PC-9 (cell line): ENCODE results near the gene EPB42. TPM values are rescaled to one million over a fixed set of nuclear protein-coding genes. Genes with fewer than 3 reads are reported as not detected.
"Not testable (repeated sequence)": the region's sequence is repeated elsewhere in the genome, so short reads cannot be mapped to it uniquely, and the experiment has no call there.

Source experiments
- BruUV-seq: library from RNA; stranded (reverse); fragments of 400-500 nt; replicated peaks from 2 replicates; lab custom pipeline; 2021; lab: Mats Ljungman, UMichigan
- CTCF ChIA-PET: fragments of 300-600 bp; sonication (Branson Sonifier 250); formaldehyde crosslinking; loops from one replicate; lab custom pipeline; 2022; ENCODE audit warnings: antibody characterized with exemption; lab: Charles Lee
- POLR2A ChIA-PET: fragments of 300-600 bp; sonication (Branson Sonifier 250); formaldehyde crosslinking; loops from one replicate; lab custom pipeline; 2022; ENCODE audit warnings: antibody characterized with exemption; ENCODE audit not compliant: unreplicated experiment; lab: Charles Lee
- DNase-seq, 2 experiments: peaks; one replicate each; pipeline versions ENCODE4 v3.0.0 to v3.0.0-alpha.2; 2015 to 2022; ENCODE audit warnings: mixed read lengths in 1 of 2
- H2AFZ ChIP-seq: fragments of 200-600 bp; sonication (generic); 2 replicates; pipeline ENCODE4 v1.8.1; 2017; ENCODE audit warnings: antibody characterized with exemption
- H3F3A ChIP-seq: fragments of 200-600 bp; sonication (generic); 2 replicates; pipeline ENCODE4 v1.8.1; 2017; ENCODE audit warnings: antibody characterized with exemption, mild to moderate bottlenecking, low read depth; ENCODE audit not compliant: insufficient read depth
- H3K27ac ChIP-seq: fragments of 200-600 bp; sonication (generic); 2 replicates; pipeline ENCODE4 v1.6.1; 2016; ENCODE audit warnings: mixed run types
- H3K27me3 ChIP-seq: fragments of 200-600 bp; sonication (generic); 2 replicates; pipeline ENCODE4 v1.6.1; 2016; ENCODE audit warnings: low read depth, mixed run types; ENCODE audit not compliant: insufficient read depth
- H3K36me3 ChIP-seq: fragments of 200-600 bp; sonication (generic); 2 replicates; pipeline ENCODE4 v1.6.1; 2016; ENCODE audit warnings: low read depth, mixed run types
- H3K4me1 ChIP-seq: fragments of 200-600 bp; sonication (generic); replicated peaks from 2 replicates; pipeline ENCODE4 v1.6.1; 2016; ENCODE audit warnings: mixed run types; ENCODE audit not compliant: insufficient read depth
- H3K4me2 ChIP-seq: fragments of 200-600 bp; sonication (generic); 2 replicates; pipeline ENCODE4 v1.6.1; 2017; ENCODE audit warnings: mixed run types
- H3K4me3 ChIP-seq: fragments of 200-600 bp; sonication (generic); 2 replicates; pipeline ENCODE4 v1.6.1; 2016; ENCODE audit warnings: mixed run types
- H3K79me2 ChIP-seq: fragments of 200-600 bp; sonication (generic); 2 replicates; pipeline ENCODE4 v1.6.1; 2017; ENCODE audit warnings: low read depth, mixed run types
- H3K9me2 ChIP-seq: fragments of 200-600 bp; sonication (generic); 2 replicates; pipeline ENCODE4 v1.8.1; 2017; ENCODE audit warnings: mild to moderate bottlenecking; ENCODE audit not compliant: insufficient read depth
- H3K9me3 ChIP-seq: fragments of 200-600 bp; sonication (generic); 2 replicates; pipeline ENCODE4 v1.8.1; 2016; ENCODE audit warnings: low read depth; ENCODE audit not compliant: insufficient read depth
- H4K20me1 ChIP-seq: fragments of 200-600 bp; sonication (generic); 2 replicates; pipeline ENCODE4 v1.8.1; 2017; ENCODE audit not compliant: insufficient read depth
- CTCF ChIP-seq: fragments of 200-600 bp; sonication (generic); conservative IDR thresholded peaks from 2 replicates; pipeline ENCODE4 v1.6.1; 2017; ENCODE audit warnings: mixed run types, antibody characterized with exemption, mild to moderate bottlenecking, moderate library complexity
- EZH2 ChIP-seq: fragments of 200-600 bp; sonication (generic); IDR thresholded peaks from 2 replicates; pipeline ENCODE4 v1.8.0; 2017; ENCODE audit warnings: antibody characterized with exemption, low read depth
- intact Hi-C: fragments of 100-400 bp; cut with micrococcal nuclease; formaldehyde crosslinking; loops from one replicate; pipeline ENCODE4 v1.10.0; 2022; ENCODE audit not compliant: unreplicated experiment
- total RNA-seq: library from RNA; stranded (reverse); gene quantifications from 2 replicates; pipeline ENCODE4 v1.2.3, GENCODE V29; 2021

EPB42 gene
- total RNA-seq, 1 experiment from 2014 or later = not detected

GRCh38 chr15:43229977-43230376, 9.2 kb upstream of the EPB42 start:
- TF ChIP-seq CTCF (no peak), EZH2 (no peak)
- Histone ChIP-seq H3K9me2 (no peaks in the 10 kb centered on the region), H3K4me2 (peak overlapping the region; percentile 58), H3K9me3 (no peaks in the 10 kb centered on the region), H3F3A (peaks cover 27% of the 10 kb centered on the region), H3K4me3 (no peak overlapping the region), H3K27ac (peak overlapping the region; percentile 98), H2AFZ (no peak overlapping the region), H3K27me3 (no peaks in the 10 kb centered on the region), H3K36me3 (no peaks in the 10 kb centered on the region), H4K20me1 (no peaks in the 10 kb centered on the region), H3K4me1 (peaks cover 42% of the 10 kb centered on the region), H3K79me2 (no peaks in the 10 kb centered on the region)
- BruUV-seq = no TSS peak
- ChIA-PET CTCF (interaction anchor here (0.6 kb wide), 1 partner anchor 55 kb away, joined by 3 read pairs; no protein-coding TSS in a partner anchor), POLR2A (no interaction called here)
- intact Hi-C loops = no loop called here
- no peak for DNase-seq

DNA sequence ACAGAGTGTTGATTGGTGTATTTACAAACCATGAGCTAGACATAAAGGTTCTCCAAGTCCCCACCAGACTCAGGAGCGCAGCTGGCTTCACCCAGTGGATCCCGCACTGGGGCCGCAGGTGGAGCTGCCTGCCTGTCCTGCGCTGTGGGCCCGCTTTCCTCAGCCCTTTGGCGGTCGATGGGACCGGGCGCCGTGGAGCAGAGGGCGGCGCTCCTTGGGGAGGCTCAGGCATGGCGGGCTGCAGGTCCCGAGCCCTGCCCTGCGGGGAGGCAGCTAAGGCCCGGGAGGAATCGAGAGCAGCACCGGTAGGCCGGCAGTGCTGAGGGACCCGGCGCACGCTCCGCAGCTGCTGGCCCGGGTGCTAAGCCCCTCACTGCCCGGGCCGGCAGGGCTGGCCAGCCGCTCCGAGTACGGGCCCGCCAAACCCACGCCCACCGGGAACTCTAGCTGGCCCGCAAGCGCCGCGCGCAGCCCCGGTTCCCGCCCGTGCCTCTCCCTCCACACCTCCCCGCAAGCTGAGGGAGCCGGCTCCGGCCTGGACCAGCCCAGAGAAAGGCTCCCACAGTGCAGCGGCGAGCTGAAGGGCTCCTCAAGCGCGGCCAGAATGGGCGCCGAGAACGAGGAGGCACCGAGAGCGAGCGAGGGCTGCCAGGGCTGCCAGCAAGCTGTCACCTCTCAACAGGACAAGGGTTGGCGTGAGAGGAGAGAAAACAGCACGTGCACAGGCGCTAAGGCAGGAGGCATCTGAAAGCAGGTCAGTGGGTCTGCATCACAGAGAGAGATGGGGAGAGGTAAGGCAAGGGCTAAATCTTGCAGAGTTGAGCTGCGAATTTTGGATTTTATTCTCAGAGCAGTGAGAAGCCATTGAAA, 5.9 kb upstream of the EPB42 start:
- no TSS peak for BruUV-seq
- intact Hi-C loops = no loop called here

GRCh38 chr15:43225950-43226255, 5.1 kb upstream of the EPB42 start:
- H3K36me3 ChIP-seq, H3F3A ChIP-seq, DNase-seq, H3K9me3 ChIP-seq, H3K27me3 ChIP-seq, H3K9me2 ChIP-seq, H3K4me2 ChIP-seq, H3K79me2 ChIP-seq, BruUV-seq, H3K27ac ChIP-seq, H3K4me3 ChIP-seq, H4K20me1 ChIP-seq, H2AFZ ChIP-seq: not testable (repeated sequence)
- ChIA-PET POLR2A (interaction anchor here (0.6 kb wide), 2 partner anchors 19 to 24 kb away, joined by 3 to 5 read pairs; no protein-coding TSS in a partner anchor), CTCF (interaction anchor here (1.0 to 2.4 kb wide), 4 partner anchors 38 to 60 kb away, joined by 3 to 30 read pairs (median 6); no protein-coding TSS in a partner anchor)
- intact Hi-C loops = loop anchor here (1.0 kb wide), 1 partner anchor 59 kb away; no protein-coding TSS in a partner anchor
- H3K4me1 ChIP-seq = peaks cover 19% of the 10 kb centered on the region

More for the DNA sequence above, 5.9 kb upstream of the EPB42 start:
- H3K4me2 ChIP-seq = no peak overlapping the region
- no peaks in the 10 kb centered on the region for H4K20me1 ChIP-seq
- TF ChIP-seq CTCF (no peak), EZH2 (no peak)
- H2AFZ ChIP-seq = no peak overlapping the region
- peaks cover 13% of the 10 kb centered on the region for H3F3A ChIP-seq
- no peaks in the 10 kb centered on the region for H3K9me3 ChIP-seq
- CTCF ChIA-PET = interaction anchor here (2.4 kb wide), 1 partner anchor 59 kb away, joined by 30 read pairs; no protein-coding TSS in a partner anchor
- no peaks in the 10 kb centered on the region for H3K9me2 ChIP-seq
- no peaks in the 10 kb centered on the region for H3K36me3 ChIP-seq
- H3K4me1 ChIP-seq = peaks cover 24% of the 10 kb centered on the region
- DNase-seq = no peak
- no peak overlapping the region for H3K27ac ChIP-seq
- no peaks in the 10 kb centered on the region for H3K27me3 ChIP-seq
- no peaks in the 10 kb centered on the region for H3K79me2 ChIP-seq
- H3K4me3 ChIP-seq = no peak overlapping the region
- POLR2A ChIA-PET = interaction anchor here (0.6 kb wide), 1 partner anchor 23 kb away, joined by 3 read pairs; no protein-coding TSS in a partner anchor
